GM19324 (cell line): ENCODE data around the gene LIPH.
"Not testable (repeated sequence)": the region's sequence is repeated elsewhere in the genome, so short reads cannot be mapped to it uniquely, and the experiment has no call there.

Experiments
- ATAC-seq: cut with Tn5 transposase; IDR thresholded peaks from one replicate; pipeline ENCODE4 v1.9.1; 2021; ENCODE audit warnings: mild to moderate bottlenecking, moderate library complexity; ENCODE audit not compliant: unreplicated experiment, low FRiP score

The LIPH gene

GRCh38 chr3:185498503-185499396, 53.6 kb downstream of the LIPH start, which contains the start of gene TMEM41A:
Gene TMEM41A (minus strand): TSS chr3:185499035. CDS start chr3:185498961, 74 bp downstream.
- ATAC-seq = peak; percentile 97

GRCh38 chr3:185490241-185490640, 62.1 kb downstream of the LIPH start:
- ATAC-seq = no peak

GRCh38 chr3:185489462-185489861, 62.9 kb downstream of the LIPH start:
- no peak for ATAC-seq

GRCh38 chr3:185488465-185488864, 63.9 kb downstream of the LIPH start:
- ATAC-seq = no peak

GRCh38 chr3:185486394-185486793, 66.0 kb downstream of the LIPH start:
- ATAC-seq = no peak

- no peak for ATAC-seq
Observed at GRCh38 chr3:185484296-185484695, 68.1 kb downstream of the LIPH start.

- ATAC-seq = no peak
Observed at GRCh38 chr3:185479373-185479945, 72.9 kb downstream of the LIPH start.

GRCh38 chr3:185477316-185477715, 75.1 kb downstream of the LIPH start:
- ATAC-seq = no peak

- not testable (repeated sequence) for ATAC-seq
Observed at GRCh38 chr3:185474922-185475321, 77.5 kb downstream of the LIPH start.

GRCh38 chr3:185473290-185473815, 79.0 kb downstream of the LIPH start:
- ATAC-seq = no peak

GRCh38 chr3:185470323-185470722, 82.1 kb downstream of the LIPH start:
- ATAC-seq = no peak

GRCh38 chr3:185469542-185469941, 82.8 kb downstream of the LIPH start:
- no peak for ATAC-seq

- not testable (repeated sequence) for ATAC-seq
Observed at GRCh38 chr3:185466123-185466522, 86.3 kb downstream of the LIPH start.

- ATAC-seq = no peak
Observed at GRCh38 chr3:185465471-185465870, 86.9 kb downstream of the LIPH start.

GRCh38 chr3:185460719-185461350, 91.6 kb downstream of the LIPH start:
- no peak for ATAC-seq

- no peak for ATAC-seq
Observed at GRCh38 chr3:185460309-185460708, 92.1 kb downstream of the LIPH start.

- ATAC-seq = no peak
Observed at GRCh38 chr3:185457376-185457775, 95.0 kb downstream of the LIPH start.
